Temporal lobe (tissue), 2 donors: ENCODE measurements around the gene LRRC10. TPM values are rescaled to one million over a fixed set of nuclear protein-coding genes. Genes with fewer than 3 reads are reported as not detected.

ENCODE experiments used
- small RNA-seq: library from RNA; depleted of rRNA; stranded (forward); fragments of <200 nt; gene quantifications from one replicate; pipeline ENCODE3, GENCODE V24; 2014; ENCODE audit warnings: low replicate concordance
- total RNA-seq: library from RNA; depleted of rRNA; stranded (reverse); fragments of >200 nt; gene quantifications from one replicate; pipeline ENCODE4 v1.2.3, GENCODE V29; 2014

The LRRC10 gene
- total RNA-seq, 1 donor from 2014 or later: not detected

Small RNA genes lying within 50 kb of the gene (small RNA-seq; reads per million reads assigned to genes)
- gene MIR3913-1: 0.53 reads per million, percentile 52 among the genes with 10 or more reads in this experiment

Other genes with a start within 250 kb of the LRRC10 start
- gene FRS2, start 140.5 kb downstream of the LRRC10 start, total RNA-seq: 54.1 TPM
- 187 TPM for gene CCT2, start 25.4 kb downstream of the LRRC10 start, total RNA-seq
- 0.25 TPM for gene BEST3, start 88.4 kb upstream of the LRRC10 start, total RNA-seq
- gene RAB3IP, start 128.0 kb upstream of the LRRC10 start, total RNA-seq: 25.8 TPM
- under 0.01 TPM for gene MYRFL, start 214.3 kb upstream of the LRRC10 start, total RNA-seq